GM23248 (cell line): ENCODE measurements around the gene NISCH.

ENCODE experiments used
- EZH2 ChIP-seq: fragments of 200-600 bp; sonication (generic); IDR thresholded peaks from 2 replicates; pipeline ENCODE4 v1.6.1; 2018; ENCODE audit warnings: antibody characterized with exemption, mild to moderate bottlenecking; ENCODE audit not compliant: insufficient read depth, poor library complexity, severe bottlenecking
- EZH2phosphoT487 ChIP-seq: fragments of 200-600 bp; sonication (generic); IDR thresholded peaks from 2 replicates; pipeline ENCODE4 v1.6.1; 2018; ENCODE audit warnings: antibody characterized with exemption, moderate library complexity, mild to moderate bottlenecking, low read depth; ENCODE audit not compliant: insufficient read depth

GRCh38 chr3:52432691-52433141, 22.7 kb upstream of the NISCH start:
- no peak for TF ChIP-seq EZH2phosphoT487
- no peak for TF ChIP-seq EZH2
